ENCODE measurements around the gene IFITM5.

- TF ChIP-seq CTCF (IDR thresholded peaks at IDR 0.05), result no peak
- TF ChIP-seq POLR2AphosphoS5 (IDR thresholded peaks at IDR 0.05), result no peak
- TF ChIP-seq POLR2A (IDR thresholded peaks at IDR 0.05), result no peak
These were observed 47.2 kb upstream of the IFITM5 start for GRCh38 chr11:346529-346928.

Measured in prostate gland (tissue), 2 donors.